H1 (cell line): ENCODE data around the gene RETREG1. TPM values are rescaled to one million over a fixed set of nuclear protein-coding genes. Genes with fewer than 3 reads are reported as not detected.

Source experiments
- CTCF ChIA-PET: fragments of 300-600 bp; sonication (Branson Sonifier 250); formaldehyde crosslinking; loops from one replicate; lab custom pipeline; 2021; ENCODE audit not compliant: partially characterized antibody; lab: Charles Lee
- POLR2A ChIA-PET: fragments of 300-600 bp; sonication (Branson Sonifier 250); formaldehyde crosslinking; loops from one replicate; lab custom pipeline; 2021; ENCODE audit warnings: inconsistent platforms; ENCODE audit not compliant: partially characterized antibody; lab: Charles Lee
- DNase-seq, 2 experiments: peaks; one replicate each; pipeline versions ENCODE4 v3.0.0 to v3.0.0-alpha.2; 2010 to 2022; ENCODE audit warnings: low spot score in 2 of 2, low read depth in 1 of 2, mixed read lengths in 1 of 2
- FAIRE-seq: peaks from 2 replicates; lab custom pipeline; 2011; peaks lifted over from hg19 to GRCh38; lab: Jason Lieb, UNC
- H2AFZ ChIP-seq: 2 replicates; pipeline ENCODE4 v1.8.1; 2012; ENCODE audit warnings: low read length, inconsistent platforms
- H2AK5ac ChIP-seq: 2 replicates; pipeline ENCODE4 v1.6.1; 2013; ENCODE audit warnings: low read depth, low read length
- H2BK120ac ChIP-seq: replicated peaks from 2 replicates; pipeline ENCODE3; 2013; ENCODE audit warnings: low read depth, low read length, inconsistent platforms
- H2BK12ac ChIP-seq: 2 replicates; pipeline ENCODE4 v1.6.1; 2013; ENCODE audit warnings: low read depth, low read length
- H2BK15ac ChIP-seq: 2 replicates; pipeline ENCODE4 v1.6.1; 2013; ENCODE audit warnings: low read length
- H2BK20ac ChIP-seq: 2 replicates; pipeline ENCODE4 v1.6.1; 2013; ENCODE audit warnings: low read length
- H2BK5ac ChIP-seq: 2 replicates; pipeline ENCODE4 v1.6.1; 2013; ENCODE audit warnings: low read depth, low read length
- H3K14ac ChIP-seq: 2 replicates; pipeline ENCODE4 v1.6.1; 2013; ENCODE audit warnings: inconsistent platforms; ENCODE audit not compliant: insufficient read length
- H3K18ac ChIP-seq: 2 replicates; pipeline ENCODE4 v1.6.1; 2013; ENCODE audit warnings: low read length; ENCODE audit errors: extremely low read depth
- H3K23ac ChIP-seq: 2 replicates; pipeline ENCODE4 v1.6.1; 2013; ENCODE audit warnings: inconsistent platforms; ENCODE audit not compliant: insufficient read length
- H3K23me2 ChIP-seq: 2 replicates; pipeline ENCODE4 v1.6.1; 2013; ENCODE audit warnings: low read depth, low read length
- H3K27ac ChIP-seq: 2 replicates; pipeline ENCODE4 v1.6.1; 2011; ENCODE audit warnings: low read depth, low read length, inconsistent platforms
- H3K27me3 ChIP-seq, 4 experiments: replicated peaks in 1 of 4; 1 replicate in 1 of 4; 2 replicates in 3 of 4; pipeline versions ENCODE4 v1.6.1 to v1.8.1; 2011 to 2013; ENCODE audit warnings: low read length in 3 of 4, mild to moderate bottlenecking in 3 of 4, inconsistent platforms in 2 of 4, mixed read lengths in 2 of 4, moderate library complexity in 1 of 4; ENCODE audit not compliant: control insufficient read depth in 3 of 4, insufficient read depth in 3 of 4; ENCODE audit errors: extremely low read depth in 1 of 4
- H3K36me3 ChIP-seq, 4 experiments: 2 replicates each; pipeline versions ENCODE4 v1.6.1 to v1.8.1; 2011 to 2013; ENCODE audit warnings: mild to moderate bottlenecking in 4 of 4, low read length in 3 of 4, moderate library complexity in 2 of 4, control low read depth in 1 of 4, inconsistent platforms in 1 of 4; ENCODE audit not compliant: insufficient read depth in 4 of 4, control insufficient read depth in 2 of 4
- H3K4ac ChIP-seq: replicated peaks from 2 replicates; pipeline ENCODE3; 2013; ENCODE audit warnings: low read length, low read depth, mixed read lengths, inconsistent platforms; ENCODE audit not compliant: insufficient read length
- H3K4me1 ChIP-seq, 4 experiments: replicated peaks in 1 of 4; 1 replicate in 1 of 4; 2 replicates in 3 of 4; pipeline versions ENCODE4 v1.6.1 to v1.8.1; 2011 to 2013; ENCODE audit warnings: low read length in 3 of 4, inconsistent platforms in 2 of 4, mixed read lengths in 1 of 4; ENCODE audit not compliant: insufficient read depth in 4 of 4, control insufficient read depth in 3 of 4
- H3K4me2 ChIP-seq, 2 experiments: 2 replicates each; pipeline versions ENCODE4 v1.6.1 to v1.8.1; 2011 to 2013; ENCODE audit warnings: low read depth in 2 of 2, low read length in 2 of 2, control low read depth in 1 of 2, inconsistent platforms in 1 of 2, mild to moderate bottlenecking in 1 of 2; ENCODE audit not compliant: insufficient read depth in 1 of 2
- H3K4me3 ChIP-seq, 4 experiments: fragments of 200-600, 300-600 bp in 1 of 4; sonication (generic), shearing (Covaris generic), sonication (Bioruptor Twin) in 1 of 4; 2 replicates each; pipeline versions ENCODE4 v1.5.1 to v1.8.1; 2011 to 2016; ENCODE audit warnings: low read length in 4 of 4, low read depth in 3 of 4, control low read depth in 2 of 4, inconsistent platforms in 2 of 4, mild to moderate bottlenecking in 2 of 4, mixed read lengths in 1 of 4, moderate library complexity in 1 of 4; ENCODE audit not compliant: insufficient read depth in 2 of 4; ENCODE audit errors: extremely low read depth in 1 of 4
- H3K56ac ChIP-seq: replicated peaks from 2 replicates; pipeline ENCODE3; 2013; ENCODE audit warnings: low read depth, mild to moderate bottlenecking, mixed read lengths, low read length, inconsistent platforms; ENCODE audit not compliant: insufficient read length
- H3K79me1 ChIP-seq: 2 replicates; pipeline ENCODE4 v1.6.1; 2013; ENCODE audit warnings: low read depth, low read length, control low read depth
- H3K79me2 ChIP-seq, 2 experiments: 2 replicates each; pipeline versions ENCODE4 v1.6.1 to v1.8.1; 2012 to 2013; ENCODE audit warnings: low read length in 2 of 2, mild to moderate bottlenecking in 2 of 2, inconsistent platforms in 1 of 2; ENCODE audit not compliant: insufficient read depth in 2 of 2, control insufficient read depth in 1 of 2
- H3K9ac ChIP-seq, 4 experiments: replicated peaks in 1 of 4; 1 replicate in 1 of 4; 2 replicates in 3 of 4; pipeline versions ENCODE4 v1.6.1 to v1.8.1; 2011 to 2013; ENCODE audit warnings: low read depth in 3 of 4, low read length in 3 of 4, control low read depth in 2 of 4, mild to moderate bottlenecking in 2 of 4, moderate library complexity in 2 of 4, inconsistent platforms in 1 of 4; ENCODE audit errors: extremely low read depth in 1 of 4
- H3K9me3 ChIP-seq, 2 experiments: 2 replicates each; pipeline versions ENCODE4 v1.6.1 to v1.8.1; 2012 to 2013; ENCODE audit warnings: mild to moderate bottlenecking in 2 of 2, moderate library complexity in 2 of 2, control low read depth in 1 of 2, inconsistent platforms in 1 of 2, low read depth in 1 of 2, low read length in 1 of 2, mixed read lengths in 1 of 2; ENCODE audit not compliant: insufficient read depth in 2 of 2
- H4K20me1 ChIP-seq, 2 experiments: replicated peaks in 1 of 2; 2 replicates each; pipeline versions ENCODE3 to v1.8.1; 2011 to 2013; ENCODE audit warnings: inconsistent platforms in 2 of 2, low read length in 2 of 2, mild to moderate bottlenecking in 1 of 2; ENCODE audit not compliant: insufficient read depth in 2 of 2, control insufficient read depth in 1 of 2
- H4K5ac ChIP-seq: 2 replicates; pipeline ENCODE4 v1.6.1; 2013; ENCODE audit warnings: low read length, low read depth, mixed read lengths, inconsistent platforms; ENCODE audit not compliant: insufficient read length
- H4K8ac ChIP-seq: 2 replicates; pipeline ENCODE4 v1.8.0; 2013; ENCODE audit warnings: mild to moderate bottlenecking, moderate library complexity, low read length, inconsistent platforms; ENCODE audit not compliant: insufficient read depth; ENCODE audit errors: extremely low read depth
- H4K91ac ChIP-seq: replicated peaks from 2 replicates; pipeline ENCODE3; 2013; ENCODE audit warnings: low read length, mixed read lengths, inconsistent platforms; ENCODE audit not compliant: insufficient read length
- BACH1 ChIP-seq: IDR thresholded peaks from 2 replicates; pipeline ENCODE4 v1.6.1; 2012; ENCODE audit warnings: low read length, improper control_type of control experiment
- CEBPB ChIP-seq: IDR thresholded peaks from 2 replicates; pipeline ENCODE4 v1.6.1; 2012; ENCODE audit warnings: low read depth, low read length
- KDM5A ChIP-seq: fragments of 200-600 bp; IDR thresholded peaks from 2 replicates; pipeline ENCODE4 v1.7.1; 2012; ENCODE audit warnings: mild to moderate bottlenecking, low read length, inconsistent platforms, mixed read lengths
- SAP30 ChIP-seq: fragments of 300-600 bp; sonication (generic); IDR thresholded peaks from 2 replicates; pipeline ENCODE4 v1.7.1; 2012; ENCODE audit warnings: low read length, moderate library complexity, mild to moderate bottlenecking, inconsistent platforms; ENCODE audit not compliant: insufficient read depth, insufficient replicate concordance
- SRF ChIP-seq: IDR thresholded peaks from 2 replicates; pipeline ENCODE4 v1.6.1; 2011; ENCODE audit warnings: mild to moderate bottlenecking, low read depth, low read length, moderate library complexity
- TCF12 ChIP-seq: IDR thresholded peaks from 2 replicates; pipeline ENCODE4 v1.6.1; 2011; ENCODE audit warnings: low read depth, mild to moderate bottlenecking, low read length
- polyA plus RNA-seq, 7 experiments: library from polyadenylated mRNA; depleted of rRNA in 3 of 7; stranded (reverse) in 5 of 7; unstranded in 2 of 7; fragments of >200 nt in 5 of 7; fragments of 200-250 nt in 2 of 7; gene quantifications; 1 replicate in 5 of 7; 2 replicates in 1 of 7; 4 replicates in 1 of 7; pipeline versions ENCODE4 v1.2.1 to v1.2.3, GENCODE V29; 2011 to 2013; ENCODE audit warnings: missing spikeins in 2 of 7, mixed read lengths in 2 of 7
- total RNA-seq: library from RNA; stranded (reverse); fragmentation: NEBNext Ultra II Directional; extraction: Animal tissue kit (Norgen Biotek cat#: 25700); gene quantifications from 2 replicates; pipeline ENCODE4 v1.2.1, GENCODE V29; 2021

Gene RETREG1
- total and polyA plus RNA-seq, 2 of the 8 experiments (the other 6 are each of a cell fraction or from before 2014, with no cell fraction given): 0.62 to 1.9 TPM

GRCh38 chr5:16483361-16483760 is 133.4 kb downstream of the RETREG1 start:
- no peak for TF ChIP-seq BACH1
- no peak for TF ChIP-seq SAP30
- no peak for TF ChIP-seq CEBPB
- TF ChIP-seq TCF12: no peak
- no peak for TF ChIP-seq SRF
- no peak for TF ChIP-seq KDM5A
- CTCF ChIA-PET: interaction anchor here (0.5 to 9.7 kb wide), 8 partner anchors 15 to 918 kb away, joined by 3 to 155 read pairs (median 4); no protein-coding TSS in a partner anchor

More at GRCh38 chr5:16483361-16483760, 133.4 kb downstream of the RETREG1 start:
- Histone ChIP-seq H3K36me3 (no peaks in the 10 kb centered on the region), H3K9me3 (no peaks in the 10 kb centered on the region), H3K4me1 (no peaks in the 10 kb centered on the region), H4K91ac (no peak overlapping the region), H3K27ac (no peak overlapping the region), H4K8ac (no peak overlapping the region), H3K4me2 (no peak overlapping the region), H3K4me3 (no peak overlapping the region), H3K9ac (no peak overlapping the region), H3K23ac (no peak overlapping the region), H3K27me3 (no peaks in the 10 kb centered on the region), H4K5ac (no peak overlapping the region), H3K56ac (no peak overlapping the region), H2AFZ (no peak overlapping the region), H2BK20ac (no peak overlapping the region), H2AK5ac (no peak overlapping the region), H2BK15ac (no peak overlapping the region), H3K14ac (no peak overlapping the region), H3K4ac (no peak overlapping the region), H3K79me2 (no peaks in the 10 kb centered on the region), H2BK120ac (no peak overlapping the region), H3K79me1 (no peaks in the 10 kb centered on the region), H3K23me2 (no peaks in the 10 kb centered on the region), H2BK5ac (no peak overlapping the region), H2BK12ac (no peak overlapping the region), H4K20me1 (no peaks in the 10 kb centered on the region), H3K18ac (no peak overlapping the region)
- DNase-seq (no peak), FAIRE-seq (no peak)
- POLR2A ChIA-PET: interaction anchor here (1.2 kb wide), 1 partner anchor 8 kb away, joined by 3 read pairs; no protein-coding TSS in a partner anchor
